ENCODE measurements around the gene ZNF287.
"Not testable (repeated sequence)": the region's sequence is repeated elsewhere in the genome, so short reads cannot be mapped to it uniquely, and the experiment has no call there.

Gene ZNF287

GRCh38 chr17:16568541-16569357 is at the start of gene ZNF287:
TSS of gene ZNF287 (minus strand) at chr17:16569204. CDS start at chr17:16567731, 1,473 bp downstream.
- DNase-seq (ENCODE audit: insufficient read length, low spot score) = peak; percentile 94

GRCh38 chr17:16617481-16618060 is 48.6 kb upstream of the ZNF287 start:
- FAIRE-seq (no peak), DNase-seq (ENCODE audit: insufficient read length, low spot score) (no peak)

More at GRCh38 chr17:16568541-16569357, at the start of gene ZNF287:
- FAIRE-seq = peak; percentile 97

DNA sequence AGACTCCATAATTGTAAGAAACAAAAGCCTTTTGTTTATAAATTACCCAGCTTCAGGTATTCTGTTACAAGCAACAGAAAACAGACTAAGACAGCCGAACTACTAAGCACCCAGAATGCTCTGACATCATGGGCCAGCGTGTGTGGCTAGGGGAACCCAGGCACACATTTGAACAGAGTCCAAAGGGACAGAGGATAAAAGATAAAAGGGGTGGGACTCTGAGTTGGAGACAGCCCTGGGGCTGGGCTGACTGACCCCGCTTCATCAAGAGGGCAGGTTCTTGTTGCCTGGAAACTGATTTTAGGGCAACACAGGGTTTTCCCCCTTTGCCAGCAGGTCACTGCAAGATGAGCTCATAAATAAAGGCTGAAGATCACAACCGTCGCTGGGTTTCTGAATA is 30.5 kb upstream of the ZNF287 start:
- FAIRE-seq = no peak
- no peak for DNase-seq (ENCODE audit: insufficient read length, low spot score)

DNA sequence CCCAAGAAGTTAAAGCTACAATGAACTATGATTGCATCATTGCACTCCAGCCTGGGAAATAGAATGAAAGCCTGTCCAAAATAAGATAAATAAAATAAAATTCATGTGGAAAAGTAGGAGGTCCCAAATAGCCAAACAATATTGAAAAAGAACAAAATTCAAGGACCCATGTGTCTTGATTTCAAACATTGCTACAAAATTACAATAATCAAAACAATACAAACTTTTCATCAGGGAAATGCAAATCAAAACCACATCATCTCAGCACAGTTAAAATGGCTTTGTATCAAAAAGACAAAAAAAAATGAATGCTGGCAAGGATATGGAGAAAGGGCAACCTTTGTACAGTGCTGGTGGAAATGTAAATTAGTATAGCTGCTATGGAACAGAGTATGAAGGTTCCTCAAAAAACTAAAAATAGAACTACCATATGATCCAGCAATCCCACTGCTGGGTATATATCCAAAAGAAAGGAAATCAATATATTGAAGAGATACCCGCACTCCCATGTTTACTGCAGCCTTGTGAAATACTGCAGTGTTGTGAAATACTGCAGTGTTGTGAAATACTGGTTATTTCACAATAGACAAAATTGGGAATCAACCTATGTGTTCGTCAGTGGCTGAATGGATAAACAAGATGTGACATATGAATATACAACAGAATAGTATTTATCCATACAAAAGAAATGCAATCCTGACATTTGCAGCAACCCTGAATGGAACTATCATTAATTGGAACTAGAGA is 24.5 kb upstream of the ZNF287 start:
- FAIRE-seq = no peak
- no peak for DNase-seq (ENCODE audit: insufficient read length, low spot score)

GRCh38 chr17:16589097-16589969 is 20.3 kb upstream of the ZNF287 start:
- peak; percentile 93 for DNase-seq (ENCODE audit: insufficient read length, low spot score)
- FAIRE-seq = peak; percentile 95

- DNase-seq (ENCODE audit: insufficient read length, low spot score) (no peak), FAIRE-seq (no peak)
These were observed 16.8 kb upstream of the ZNF287 start for GRCh38 chr17:16585796-16586195.

DNA sequence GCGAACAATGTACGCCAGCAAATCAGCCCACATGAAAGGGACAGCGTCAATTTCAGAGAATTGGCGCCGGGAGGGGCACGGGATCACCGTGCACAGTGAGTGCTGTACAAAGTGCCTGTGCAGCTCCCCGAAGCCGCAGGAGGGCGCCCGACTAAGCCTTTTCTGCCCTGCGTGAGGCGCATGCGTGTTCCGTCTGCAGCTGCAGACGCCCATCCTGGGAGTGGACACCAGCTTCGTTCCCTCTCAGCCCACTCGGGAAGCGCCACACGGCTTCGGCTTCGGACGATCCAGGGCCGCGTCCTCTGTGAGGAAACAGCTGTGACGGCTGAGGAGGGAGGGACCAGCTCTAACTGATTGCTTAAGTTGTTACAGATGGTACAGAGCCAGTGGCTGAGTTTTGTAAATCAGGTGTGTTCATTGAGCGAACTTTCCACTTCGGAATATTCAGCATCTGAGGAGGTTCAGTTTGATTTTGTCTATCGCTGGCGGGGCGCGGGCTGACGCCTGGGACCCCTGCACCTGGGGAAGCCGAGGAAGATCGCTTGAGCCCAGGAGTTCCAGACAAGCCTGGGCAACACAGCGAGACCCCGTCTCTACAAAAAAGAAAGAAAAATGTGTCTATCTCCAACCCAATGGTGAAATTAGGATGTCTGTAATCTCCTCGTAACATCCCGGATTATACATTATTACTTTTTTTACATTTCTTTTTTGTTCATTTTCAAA is 15.4 kb upstream of the ZNF287 start:
- no peak for FAIRE-seq
- peak; percentile 48 for DNase-seq (ENCODE audit: insufficient read length, low spot score)

DNA sequence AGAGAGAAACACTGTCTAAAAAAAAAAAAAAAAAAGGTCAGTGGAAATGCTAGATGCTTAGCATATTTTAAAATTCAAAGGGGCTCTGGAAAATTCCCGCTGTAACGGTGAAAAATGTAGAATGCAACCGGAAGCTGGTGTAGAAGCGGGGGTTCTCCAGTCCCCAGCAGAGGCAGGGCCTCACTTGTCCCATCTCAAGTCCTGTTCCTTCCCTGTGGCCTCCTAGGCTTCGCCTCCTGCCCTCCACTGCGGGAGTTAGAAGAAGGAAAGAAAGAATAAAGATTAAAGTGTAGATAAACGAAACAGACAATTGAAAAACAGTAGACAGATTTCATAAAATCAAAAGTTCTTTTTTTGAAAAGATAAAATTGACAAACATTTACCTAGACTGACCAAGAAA is 14.8 kb upstream of the ZNF287 start:
- no peak for DNase-seq (ENCODE audit: insufficient read length, low spot score)
- no peak for FAIRE-seq

DNA sequence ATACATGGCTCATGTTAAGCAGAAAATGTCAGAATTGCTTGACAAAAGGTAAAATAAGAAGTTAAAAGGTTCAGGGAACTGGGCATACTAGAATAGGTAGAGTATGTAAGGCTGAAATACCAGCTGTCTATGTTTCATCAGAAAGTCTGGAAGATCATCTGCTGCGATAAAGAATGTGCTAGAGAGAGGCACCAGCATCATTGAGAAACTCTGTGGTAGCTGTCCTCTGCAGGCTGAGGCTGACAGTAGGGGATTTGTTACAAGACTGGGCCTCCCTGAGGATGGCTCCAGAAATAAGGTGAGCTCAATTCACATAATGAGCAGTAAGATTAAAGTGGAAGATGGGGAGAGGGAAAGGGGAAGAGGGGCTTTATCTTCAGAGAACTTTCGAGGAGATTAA is 4.5 kb upstream of the ZNF287 start:
- no peak for FAIRE-seq
- no peak for DNase-seq (ENCODE audit: insufficient read length, low spot score)

- DNase-seq (ENCODE audit: insufficient read length, low spot score) = no peak
- FAIRE-seq = no peak
These were observed 331 bp upstream of the ZNF287 start for GRCh38 chr17:16569358-16569712.

GRCh38 chr17:16552637-16553045 is 16.4 kb downstream of the ZNF287 start:
- DNase-seq (ENCODE audit: insufficient read length, low spot score) (no peak), FAIRE-seq (no peak)

GRCh38 chr17:16551878-16552636 is 16.9 kb downstream of the ZNF287 start:
- FAIRE-seq = no peak
- no peak for DNase-seq (ENCODE audit: insufficient read length, low spot score)

DNA sequence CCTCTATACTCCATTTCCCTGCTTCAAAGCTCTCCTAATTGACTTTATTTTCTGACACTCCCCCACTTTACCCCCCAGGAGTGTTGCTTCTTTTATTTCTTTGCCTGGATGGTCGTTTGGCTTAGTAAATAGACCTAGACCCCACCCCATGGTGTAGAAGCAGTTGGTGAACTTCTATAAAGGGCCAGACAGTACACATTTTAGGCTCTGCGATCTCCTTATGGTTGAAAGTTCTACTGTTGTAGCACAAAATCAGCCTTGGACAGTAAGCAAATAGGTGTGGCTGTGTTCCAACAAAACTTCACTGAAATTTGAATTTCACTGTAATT is 31.9 kb downstream of the ZNF287 start:
- DNase-seq (ENCODE audit: insufficient read length, low spot score) (no peak), FAIRE-seq (no peak)

DNA sequence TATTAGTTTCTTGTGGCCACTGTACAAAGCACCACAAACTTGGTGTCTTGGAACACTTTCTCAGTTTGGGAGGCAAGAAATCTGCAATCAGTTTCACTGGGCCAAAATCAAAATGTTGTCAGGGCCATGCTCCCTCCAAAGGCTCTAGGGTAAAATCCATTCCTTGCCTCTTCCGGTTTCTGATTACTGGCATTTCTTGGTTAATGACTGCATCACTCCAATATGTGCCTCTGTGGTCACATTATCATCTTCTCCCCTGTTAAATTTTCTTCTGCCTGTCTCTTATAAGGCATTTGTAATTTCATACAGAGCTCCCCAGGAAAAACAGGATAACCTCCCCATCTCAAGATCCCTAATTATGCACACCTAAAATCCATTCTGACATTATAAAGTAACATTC is 34.8 kb downstream of the ZNF287 start:
- no peak for FAIRE-seq
- no peak for DNase-seq (ENCODE audit: insufficient read length, low spot score)

GRCh38 chr17:16529906-16530305 is 39.1 kb downstream of the ZNF287 start:
- FAIRE-seq (no peak), DNase-seq (ENCODE audit: insufficient read length, low spot score) (no peak)

DNA sequence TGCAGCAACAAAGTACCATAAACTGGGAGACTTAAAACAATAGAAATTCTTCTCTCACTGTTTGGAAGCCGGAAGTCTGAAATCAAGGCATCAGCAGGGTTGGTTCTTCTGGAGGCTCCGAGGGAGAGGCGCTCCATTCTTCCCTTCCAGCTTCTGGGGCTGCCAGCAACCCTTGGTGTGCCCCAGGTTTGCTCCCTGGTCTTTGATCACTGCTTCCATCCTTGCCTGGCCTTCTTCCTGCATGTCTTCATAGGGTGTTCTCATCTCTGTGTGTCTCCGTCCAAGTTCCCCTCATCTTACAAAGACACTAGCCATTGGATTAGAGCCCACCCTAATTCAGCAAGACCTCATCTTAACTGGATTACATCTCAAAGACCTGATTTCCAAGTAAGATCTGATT is 41.7 kb downstream of the ZNF287 start:
- FAIRE-seq = no peak
- no peak for DNase-seq (ENCODE audit: insufficient read length, low spot score)

DNA sequence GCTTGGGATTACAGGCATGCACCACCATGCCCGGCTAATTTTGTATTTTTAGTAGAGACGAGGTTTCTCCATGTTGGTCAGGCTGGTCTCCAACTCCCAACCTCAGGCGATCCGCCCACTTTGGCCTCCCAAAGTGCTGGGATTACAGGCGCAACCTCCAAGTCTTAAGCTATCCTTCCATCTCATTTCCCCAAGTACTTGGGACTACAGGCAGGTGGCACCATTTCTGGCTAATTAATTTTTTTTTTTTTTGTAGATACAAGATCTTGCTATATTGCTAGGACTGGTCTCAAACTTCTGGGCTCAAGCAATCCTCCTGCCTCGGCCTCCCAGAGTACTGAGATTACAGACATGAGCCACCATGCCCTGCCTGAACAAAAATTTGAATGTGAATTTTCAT is 43.4 kb downstream of the ZNF287 start:
- DNase-seq (ENCODE audit: insufficient read length, low spot score); FAIRE-seq: not testable (repeated sequence)

DNA sequence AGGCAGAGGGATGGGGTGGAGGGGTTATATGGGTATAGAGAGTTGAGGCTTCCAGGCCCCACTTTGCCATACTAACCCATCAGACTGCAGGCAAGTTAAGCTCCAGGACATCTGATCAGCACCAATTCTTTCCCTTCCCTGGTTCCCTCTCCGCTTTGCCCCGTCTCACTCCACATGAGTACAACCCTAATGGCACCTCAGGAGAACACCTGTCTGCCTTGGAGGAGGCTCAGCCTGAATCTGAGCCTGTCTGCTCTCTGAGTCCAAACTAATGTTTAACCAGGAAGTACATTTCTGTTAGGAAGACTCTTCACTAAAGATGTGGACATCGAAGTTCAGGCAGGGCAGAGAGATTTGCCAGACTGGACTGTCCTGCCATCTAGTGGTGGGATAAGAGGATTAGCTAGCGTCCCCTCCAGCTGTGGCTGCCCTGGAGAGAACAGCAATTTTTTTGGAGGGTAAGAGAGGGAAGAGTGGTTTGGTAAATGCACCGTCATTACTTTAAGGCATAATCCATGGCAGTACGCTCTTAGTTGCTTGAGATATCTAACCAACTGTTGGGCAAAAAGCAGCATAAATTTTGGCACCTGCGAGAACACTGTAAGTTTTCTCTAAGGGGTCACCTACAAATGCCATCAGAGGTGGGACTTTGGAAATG is 47.8 kb downstream of the ZNF287 start:
- peak; percentile 98 for FAIRE-seq

GRCh38 chr17:16519021-16519420 is 50.0 kb downstream of the ZNF287 start:
- DNase-seq (ENCODE audit: insufficient read length, low spot score) (no peak), FAIRE-seq (no peak)

More for the DNA sequence above, 47.8 kb downstream of the ZNF287 start:
- peak; percentile 81 for DNase-seq (ENCODE audit: insufficient read length, low spot score)
